DOHH2 (cell line): Measurements from ENCODE around the gene VIT.

Experiments used
- EZH2phosphoT487 ChIP-seq: fragments of 200-600 bp; sonication (generic); IDR thresholded peaks from 2 replicates; pipeline ENCODE4 v1.6.1; 2017; ENCODE audit warnings: borderline replicate concordance, mild to moderate bottlenecking, antibody characterized with exemption, low read length, moderate library complexity, mixed read lengths
- TF ChIP-seq, protein P1 (sequence below): fragments of 200-600 bp; sonication (generic); IDR thresholded peaks from one replicate; pipeline ENCODE4 v1.5.1; 2014; ENCODE audit warnings: antibody characterized with exemption, mild to moderate bottlenecking, low read depth, low read length; ENCODE audit not compliant: poor library complexity, severe bottlenecking

GRCh38 chr2:36785179-36785795, 88.8 kb downstream of the VIT start:
- TF ChIP-seq, protein P1, sequence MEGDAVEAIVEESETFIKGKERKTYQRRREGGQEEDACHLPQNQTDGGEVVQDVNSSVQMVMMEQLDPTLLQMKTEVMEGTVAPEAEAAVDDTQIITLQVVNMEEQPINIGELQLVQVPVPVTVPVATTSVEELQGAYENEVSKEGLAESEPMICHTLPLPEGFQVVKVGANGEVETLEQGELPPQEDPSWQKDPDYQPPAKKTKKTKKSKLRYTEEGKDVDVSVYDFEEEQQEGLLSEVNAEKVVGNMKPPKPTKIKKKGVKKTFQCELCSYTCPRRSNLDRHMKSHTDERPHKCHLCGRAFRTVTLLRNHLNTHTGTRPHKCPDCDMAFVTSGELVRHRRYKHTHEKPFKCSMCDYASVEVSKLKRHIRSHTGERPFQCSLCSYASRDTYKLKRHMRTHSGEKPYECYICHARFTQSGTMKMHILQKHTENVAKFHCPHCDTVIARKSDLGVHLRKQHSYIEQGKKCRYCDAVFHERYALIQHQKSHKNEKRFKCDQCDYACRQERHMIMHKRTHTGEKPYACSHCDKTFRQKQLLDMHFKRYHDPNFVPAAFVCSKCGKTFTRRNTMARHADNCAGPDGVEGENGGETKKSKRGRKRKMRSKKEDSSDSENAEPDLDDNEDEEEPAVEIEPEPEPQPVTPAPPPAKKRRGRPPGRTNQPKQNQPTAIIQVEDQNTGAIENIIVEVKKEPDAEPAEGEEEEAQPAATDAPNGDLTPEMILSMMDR: peak; percentile 95
- TF ChIP-seq EZH2phosphoT487: no peak
